K562 (cell line): ENCODE data around the gene TEPSIN. TPM values are rescaled to one million over a fixed set of nuclear protein-coding genes. Genes with fewer than 3 reads are reported as not detected.

Experiments
- ELF4 ChIP-seq: fragments of 450-650 bp; formaldehyde crosslinking; IDR thresholded peaks from 2 replicates; pipeline ENCODE4 v1.4.0; 2022; ENCODE audit warnings: missing genetic modification characterization
- ESRRB ChIP-seq: fragments of 250-450 bp; sonication (Bioruptor Pico); IDR thresholded peaks from 2 replicates; pipeline ENCODE4 v1.5.0; 2020; ENCODE audit warnings: mild to moderate bottlenecking, moderate library complexity, borderline replicate concordance
- FOS ChIP-seq: IDR thresholded peaks from 3 replicates; pipeline ENCODE4 v1.6.1; 2011; ENCODE audit not compliant: insufficient read length; ENCODE audit errors: extremely low read depth
- HMGN3 ChIP-seq: IDR thresholded peaks from 2 replicates; pipeline ENCODE4 v1.6.1; 2011; ENCODE audit warnings: borderline replicate concordance, low read depth, mild to moderate bottlenecking, mixed read lengths, low read length; ENCODE audit not compliant: insufficient read length; ENCODE audit errors: extremely low read depth
- HOMEZ ChIP-seq: fragments of 250-450 bp; sonication (Bioruptor Pico); IDR thresholded peaks from 2 replicates; pipeline ENCODE4 v1.4.0; 2020; ENCODE audit warnings: mild to moderate bottlenecking, moderate library complexity
- IFI16 ChIP-seq: fragments of 250-450 bp; sonication (Bioruptor Pico); IDR thresholded peaks from 2 replicates; pipeline ENCODE4 v2.1.2; 2022; ENCODE audit warnings: mild to moderate bottlenecking, inconsistent platforms
- MECOM ChIP-seq: fragments of 250-450 bp; sonication (Bioruptor Pico); IDR thresholded peaks from 2 replicates; pipeline ENCODE4 v1.8.0; 2022; ENCODE audit warnings: inconsistent platforms
- MYNN ChIP-seq, 2 experiments: sonication (generic); formaldehyde crosslinking in 1 of 2; IDR thresholded peaks; 2 replicates each; pipeline versions ENCODE4 v1.5.0 to v1.6.1; 2016 to 2020; ENCODE audit warnings: antibody characterized with exemption in 1 of 2, missing genetic modification reagents in 1 of 2
- PHTF2 ChIP-seq: fragments of 250-450 bp; sonication (Bioruptor Pico); IDR thresholded peaks from 2 replicates; pipeline ENCODE4 v1.5.0; 2021; ENCODE audit warnings: mild to moderate bottlenecking
- RBM39 ChIP-seq: fragments of 200-400 bp; formaldehyde crosslinking; optimal IDR thresholded peaks from 2 replicates; pipeline ENCODE3; 2018; ENCODE audit warnings: low read depth, low read length
- SAP30 ChIP-seq: fragments of 200-600 bp; sonication (generic); IDR thresholded peaks from 2 replicates; pipeline ENCODE4 v1.6.1; 2012; ENCODE audit warnings: borderline replicate concordance, low read depth, mild to moderate bottlenecking, moderate library complexity, low read length, control low read depth, inconsistent platforms; ENCODE audit not compliant: insufficient read depth, poor library complexity, severe bottlenecking
- SMAD3 ChIP-seq: fragments of 450-650 bp; formaldehyde crosslinking; conservative IDR thresholded peaks from 2 replicates; pipeline ENCODE4 v1.4.0; 2020; ENCODE audit warnings: mild to moderate bottlenecking
- SNIP1 ChIP-seq: fragments of 450-650 bp; IDR thresholded peaks from 2 replicates; pipeline ENCODE4 v1.7.1; 2017; ENCODE audit warnings: low read depth, mild to moderate bottlenecking
- SREBF1 ChIP-seq: fragments of 150-350 bp; IDR thresholded peaks from 2 replicates; pipeline ENCODE4 v1.6.1; 2014; ENCODE audit warnings: antibody characterized with exemption, low read depth, low read length, borderline replicate concordance
- SREBF2 ChIP-seq: sonication (generic); formaldehyde crosslinking; IDR thresholded peaks from 2 replicates; pipeline ENCODE4 v1.4.0; 2020; ENCODE audit warnings: mild to moderate bottlenecking, missing genetic modification reagents
- THRA ChIP-seq: fragments of 450-650 bp; IDR thresholded peaks from 2 replicates; pipeline ENCODE4 v1.6.1; 2017; ENCODE audit warnings: mild to moderate bottlenecking, moderate library complexity
- ZFP36 ChIP-seq: fragments of 150-350 bp; IDR thresholded peaks from 2 replicates; pipeline ENCODE4 v1.6.1; 2018; ENCODE audit warnings: low read length, low read depth; ENCODE audit not compliant: partially characterized antibody
- ZNF12 ChIP-seq: sonication (generic); formaldehyde crosslinking; IDR thresholded peaks from 2 replicates; pipeline ENCODE4 v1.4.0; 2020; ENCODE audit warnings: mild to moderate bottlenecking, missing genetic modification reagents
- ZNF316 ChIP-seq: fragments of 450-650 bp; IDR thresholded peaks from 2 replicates; pipeline ENCODE4 v1.6.1; 2016
- ZNF589 ChIP-seq: fragments of 200-800 bp; sonication (Bioruptor generic); IDR thresholded peaks from 2 replicates; pipeline ENCODE4 v1.6.1; 2016; ENCODE audit warnings: low read depth, missing genetic modification characterization, missing compliant biosample characterization
- ZNF785 ChIP-seq: fragments of 250-450 bp; sonication (Bioruptor Pico); IDR thresholded peaks from 2 replicates; pipeline ENCODE4 v1.4.0; 2020; ENCODE audit warnings: mild to moderate bottlenecking
- polyA plus RNA-seq, 8 experiments: library from polyadenylated mRNA; depleted of rRNA in 4 of 8; stranded (reverse) in 5 of 8; unstranded in 3 of 8; fragments of >200 nt; fragmentation: Nextera tagmentation in 2 of 8; fragmentation: Illumina TruSeq in 1 of 8; extraction: Ambion mirVana in 2 of 8; extraction: Trizol in 1 of 8; gene quantifications; 2 replicates each; pipeline versions ENCODE4 v1.2.1 to v1.2.3, GENCODE V29; 2011 to 2014; ENCODE audit warnings: inconsistent platforms in 1 of 8, missing spikeins in 1 of 8
- total RNA-seq, 7 experiments: library from RNA; depleted of rRNA in 6 of 7; stranded (reverse); fragments of >200 nt in 6 of 7; fragmentation: Illumina TruSeq in 2 of 7; extraction: Trizol in 2 of 7; gene quantifications; 2 replicates each; pipeline versions ENCODE4 v1.2.1 to v1.2.3, GENCODE V29; 2011 to 2021; ENCODE audit warnings: low replicate concordance in 1 of 7
- TF ChIP-seq, protein P1 (sequence below): fragments of 450-650 bp; formaldehyde crosslinking; IDR thresholded peaks from 2 replicates; pipeline ENCODE4 v1.4.0; 2020; ENCODE audit warnings: mild to moderate bottlenecking, moderate library complexity

TEPSIN gene
- total and polyA plus RNA-seq, 9 of the 15 experiments (the other 6 are each of a cell fraction or from before 2014, with no cell fraction given) = 0.80 to 29.8 (median 5.3) TPM

DNA sequence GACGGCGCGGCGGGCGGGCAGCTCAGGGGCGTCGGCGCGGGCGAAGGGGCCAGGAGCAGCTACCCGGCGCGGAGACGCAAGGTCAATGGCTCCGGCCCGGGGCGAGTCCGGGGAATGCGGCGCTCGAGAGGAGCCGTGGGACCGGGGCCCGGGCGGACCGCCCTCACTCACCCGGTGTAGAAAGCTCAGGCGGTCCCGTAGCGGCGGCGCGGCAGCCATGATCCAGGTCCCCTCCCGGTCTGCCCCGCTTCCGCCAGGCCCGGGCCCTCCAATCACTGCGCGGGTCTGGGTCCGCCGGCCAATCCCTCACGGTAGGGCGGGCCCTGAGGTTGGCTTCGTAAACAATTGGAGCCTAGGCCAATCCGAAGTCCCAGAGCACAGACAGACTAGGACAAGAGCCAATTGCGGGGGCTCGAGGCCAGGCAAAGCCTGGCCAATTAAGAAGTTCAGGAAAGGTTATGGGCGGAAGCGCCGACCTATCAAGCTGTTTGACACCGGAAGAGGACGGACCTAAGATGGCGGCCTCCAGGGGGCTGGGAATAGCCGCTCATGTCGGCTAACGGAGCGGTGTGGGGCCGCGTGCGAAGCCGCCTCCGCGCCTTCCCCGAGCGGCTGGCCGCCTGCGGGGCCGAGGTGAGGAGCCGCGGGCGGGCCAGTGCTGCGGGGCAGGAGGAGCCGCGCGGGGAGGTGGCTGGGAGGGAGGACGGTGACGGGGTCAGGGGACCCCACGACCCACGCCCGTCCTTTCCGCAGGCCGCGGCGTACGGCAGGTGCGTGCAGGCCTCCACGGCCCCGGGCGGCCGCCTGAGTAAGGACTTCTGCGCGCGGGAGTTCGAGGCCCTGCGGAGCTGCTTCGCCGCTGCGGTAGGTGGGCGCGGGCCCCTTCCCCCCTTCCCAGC is at the start of gene TEPSIN, which contains the start of gene NDUFAF8 (continued):
- TF ChIP-seq, protein P1, sequence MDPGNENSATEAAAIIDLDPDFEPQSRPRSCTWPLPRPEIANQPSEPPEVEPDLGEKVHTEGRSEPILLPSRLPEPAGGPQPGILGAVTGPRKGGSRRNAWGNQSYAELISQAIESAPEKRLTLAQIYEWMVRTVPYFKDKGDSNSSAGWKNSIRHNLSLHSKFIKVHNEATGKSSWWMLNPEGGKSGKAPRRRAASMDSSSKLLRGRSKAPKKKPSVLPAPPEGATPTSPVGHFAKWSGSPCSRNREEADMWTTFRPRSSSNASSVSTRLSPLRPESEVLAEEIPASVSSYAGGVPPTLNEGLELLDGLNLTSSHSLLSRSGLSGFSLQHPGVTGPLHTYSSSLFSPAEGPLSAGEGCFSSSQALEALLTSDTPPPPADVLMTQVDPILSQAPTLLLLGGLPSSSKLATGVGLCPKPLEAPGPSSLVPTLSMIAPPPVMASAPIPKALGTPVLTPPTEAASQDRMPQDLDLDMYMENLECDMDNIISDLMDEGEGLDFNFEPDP = no peak
- TF ChIP-seq THRA (no peak), IFI16 (no peak), MECOM (CRISPR knock-in tag) (no peak), SREBF1 (no peak), ZFP36 (no peak), ELF4 (CRISPR knock-in tag) (peak; percentile 6; the same call in 1 of the 2 replicates), PHTF2 (CRISPR knock-in tag) (no peak), MYNN (IDR thresholded peaks at IDR 0.05) (no peak), MYNN (CRISPR knock-in tag; IDR thresholded peaks at IDR 0.05) (no peak), RBM39 (no peak), ZNF316 (no peak), HMGN3 (no peak), ZNF12 (CRISPR knock-in tag) (0 out of 2 replicates have a peak, but pooled peaks have one; percentile 3), SAP30 (peak; percentile 18), SMAD3 (CRISPR knock-in tag) (no peak), ESRRB (CRISPR knock-in tag) (no peak), ZNF785 (no peak), FOS (peak; percentile 100), SREBF2 (CRISPR knock-in tag) (no peak), SNIP1 (no peak), ZNF589 (CRISPR knock-in tag) (no peak), HOMEZ (CRISPR knock-in tag) (0 out of 2 replicates have a peak, but pooled peaks have one; percentile 28)
